K562 (cell line): ENCODE measurements around the gene PLAAT4. TPM values are rescaled to one million over a fixed set of nuclear protein-coding genes. Genes with fewer than 3 reads are reported as not detected.
A peak's percentile ranks its signal among the peaks of the same experiment; 100 is the strongest.

ENCODE experiments used
- BRF1 ChIP-seq: IDR thresholded peaks from 3 replicates; pipeline ENCODE4 v1.6.1; 2011; ENCODE audit warnings: borderline replicate concordance, mild to moderate bottlenecking; ENCODE audit not compliant: insufficient read length; ENCODE audit errors: extremely low read depth
- DPF2 ChIP-seq: fragments of 450-650 bp; IDR thresholded peaks from 2 replicates; pipeline ENCODE4 v1.6.1; 2016
- MCM3 ChIP-seq: fragments of 450-650 bp; IDR thresholded peaks from 2 replicates; pipeline ENCODE4 v1.6.1; 2016
- RBM17 ChIP-seq: fragments of 200-400 bp; formaldehyde crosslinking; IDR thresholded peaks from 2 replicates; pipeline ENCODE4 v1.6.1; 2017; ENCODE audit warnings: low read depth, mild to moderate bottlenecking, low read length, borderline replicate concordance
- SFPQ ChIP-seq: fragments of 200-400 bp; formaldehyde crosslinking; IDR thresholded peaks from 2 replicates; pipeline ENCODE4 v1.6.1; 2017; ENCODE audit warnings: mild to moderate bottlenecking, low read depth, low read length, moderate library complexity
- SMARCA4 ChIP-seq: fragments of 450-650 bp; IDR thresholded peaks from 2 replicates; pipeline ENCODE4 v1.6.1; 2016
- XRCC3 ChIP-seq: fragments of 450-650 bp; IDR thresholded peaks from 2 replicates; pipeline ENCODE4 v1.6.1; 2017; ENCODE audit warnings: mild to moderate bottlenecking, moderate library complexity
- ZNF175 ChIP-seq: fragments of 200-800 bp; sonication (Bioruptor generic); IDR thresholded peaks from 2 replicates; pipeline ENCODE4 v1.6.1; 2016; ENCODE audit warnings: low read depth, mild to moderate bottlenecking, missing genetic modification characterization, missing compliant biosample characterization
- ZNF586 ChIP-seq: fragments of 450-650 bp; formaldehyde crosslinking; conservative IDR thresholded peaks from 2 replicates; pipeline ENCODE4 v1.4.0; 2020; ENCODE audit warnings: mild to moderate bottlenecking, moderate library complexity
- ZNF589 ChIP-seq: fragments of 200-800 bp; sonication (Bioruptor generic); IDR thresholded peaks from 2 replicates; pipeline ENCODE4 v1.6.1; 2016; ENCODE audit warnings: low read depth, missing genetic modification characterization, missing compliant biosample characterization
- ZNF707 ChIP-seq: fragments of 250-450 bp; sonication (Bioruptor Pico); conservative IDR thresholded peaks from 2 replicates; pipeline ENCODE4 v1.8.0; 2022; ENCODE audit warnings: inconsistent platforms, mild to moderate bottlenecking, moderate library complexity
- polyA plus RNA-seq, 8 experiments: library from polyadenylated mRNA; depleted of rRNA in 4 of 8; stranded (reverse) in 5 of 8; unstranded in 3 of 8; fragments of >200 nt; fragmentation: Nextera tagmentation in 2 of 8; fragmentation: Illumina TruSeq in 1 of 8; extraction: Ambion mirVana in 2 of 8; extraction: Trizol in 1 of 8; gene quantifications; 2 replicates each; pipeline versions ENCODE4 v1.2.1 to v1.2.3, GENCODE V29; 2011 to 2014; ENCODE audit warnings: inconsistent platforms in 1 of 8, missing spikeins in 1 of 8
- total RNA-seq, 7 experiments: library from RNA; depleted of rRNA in 6 of 7; stranded (reverse); fragments of >200 nt in 6 of 7; fragmentation: Illumina TruSeq in 2 of 7; extraction: Trizol in 2 of 7; gene quantifications; 2 replicates each; pipeline versions ENCODE4 v1.2.1 to v1.2.3, GENCODE V29; 2011 to 2021; ENCODE audit warnings: low replicate concordance in 1 of 7
- TF ChIP-seq, protein P1 (sequence below): sonication (generic); formaldehyde crosslinking; IDR thresholded peaks from 2 replicates; pipeline ENCODE4 v1.8.1; 2023; ENCODE audit warnings: mild to moderate bottlenecking, missing genetic modification reagents
- TF ChIP-seq, protein P2 (sequence below), 2 experiments: fragments of 450-650 bp in 1 of 2; IDR thresholded peaks; 2 replicates each; pipeline ENCODE4 v1.6.1; 2011 to 2017; ENCODE audit warnings: low read depth in 2 of 2, antibody characterized with exemption in 1 of 2, borderline replicate concordance in 1 of 2, low read length in 1 of 2, mild to moderate bottlenecking in 1 of 2, mixed read lengths in 1 of 2; ENCODE audit not compliant: control insufficient read depth in 1 of 2

The PLAAT4 gene
- total and polyA plus RNA-seq, 9 of the 15 experiments (the other 6 are each of a cell fraction or from before 2014, with no cell fraction given) = 0.54 to 3.0 (median 1.3) TPM; not detected in 1

DNA sequence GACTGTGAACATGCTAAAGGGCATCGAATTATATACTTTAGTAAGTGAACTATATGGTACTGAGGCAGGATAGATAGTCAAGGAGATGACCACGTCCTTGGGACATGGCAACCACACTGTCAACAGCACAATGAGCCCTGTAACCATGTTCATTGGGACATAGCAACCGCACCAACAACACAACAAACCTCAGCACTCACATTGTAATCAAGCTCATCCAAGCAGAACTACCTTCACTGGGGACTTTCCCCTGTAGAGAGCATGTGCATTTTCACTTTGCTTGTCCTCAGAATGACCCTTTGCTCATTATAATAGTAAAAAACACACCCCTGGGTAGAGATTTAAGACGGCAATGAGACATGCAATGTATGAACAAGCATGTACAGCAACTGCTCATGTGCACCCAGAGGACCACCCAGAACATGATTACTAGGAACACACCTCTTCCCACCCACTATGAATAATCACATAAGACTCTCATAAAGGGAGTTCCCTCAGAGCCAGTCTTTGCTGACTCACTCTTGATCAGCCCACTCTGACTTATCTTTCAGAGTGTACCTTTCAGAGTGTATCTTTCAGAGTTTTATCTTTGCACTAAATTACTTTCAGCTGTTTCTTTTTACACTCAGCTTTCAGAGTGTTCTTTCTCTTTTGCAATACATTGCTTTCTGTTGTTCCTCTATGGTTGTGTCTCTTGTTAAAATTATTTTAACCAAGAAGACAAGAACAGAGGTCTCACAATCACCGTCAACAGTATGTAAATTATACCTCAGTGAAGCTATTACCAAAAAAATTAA, 30.6 kb downstream of the PLAAT4 start (continued):
- TF ChIP-seq SMARCA4 (peak; percentile 97), ZNF175 (CRISPR knock-in tag) (no peak), DPF2 (peak; percentile 97), RBM17 (no peak), ZNF586 (no peak), SFPQ (no peak), XRCC3 (no peak), ZNF589 (CRISPR knock-in tag) (peak; percentile 18; the same call in 1 of the 2 replicates), BRF1 (no peak), MCM3 (no peak), ZNF707 (no peak)
- TF ChIP-seq, protein P1, sequence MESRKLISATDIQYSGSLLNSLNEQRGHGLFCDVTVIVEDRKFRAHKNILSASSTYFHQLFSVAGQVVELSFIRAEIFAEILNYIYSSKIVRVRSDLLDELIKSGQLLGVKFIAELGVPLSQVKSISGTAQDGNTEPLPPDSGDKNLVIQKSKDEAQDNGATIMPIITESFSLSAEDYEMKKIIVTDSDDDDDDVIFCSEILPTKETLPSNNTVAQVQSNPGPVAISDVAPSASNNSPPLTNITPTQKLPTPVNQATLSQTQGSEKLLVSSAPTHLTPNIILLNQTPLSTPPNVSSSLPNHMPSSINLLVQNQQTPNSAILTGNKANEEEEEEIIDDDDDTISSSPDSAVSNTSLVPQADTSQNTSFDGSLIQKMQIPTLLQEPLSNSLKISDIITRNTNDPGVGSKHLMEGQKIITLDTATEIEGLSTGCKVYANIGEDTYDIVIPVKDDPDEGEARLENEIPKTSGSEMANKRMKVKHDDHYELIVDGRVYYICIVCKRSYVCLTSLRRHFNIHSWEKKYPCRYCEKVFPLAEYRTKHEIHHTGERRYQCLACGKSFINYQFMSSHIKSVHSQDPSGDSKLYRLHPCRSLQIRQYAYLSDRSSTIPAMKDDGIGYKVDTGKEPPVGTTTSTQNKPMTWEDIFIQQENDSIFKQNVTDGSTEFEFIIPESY (CRISPR knock-in tag) = no peak
- TF ChIP-seq, protein P2, sequence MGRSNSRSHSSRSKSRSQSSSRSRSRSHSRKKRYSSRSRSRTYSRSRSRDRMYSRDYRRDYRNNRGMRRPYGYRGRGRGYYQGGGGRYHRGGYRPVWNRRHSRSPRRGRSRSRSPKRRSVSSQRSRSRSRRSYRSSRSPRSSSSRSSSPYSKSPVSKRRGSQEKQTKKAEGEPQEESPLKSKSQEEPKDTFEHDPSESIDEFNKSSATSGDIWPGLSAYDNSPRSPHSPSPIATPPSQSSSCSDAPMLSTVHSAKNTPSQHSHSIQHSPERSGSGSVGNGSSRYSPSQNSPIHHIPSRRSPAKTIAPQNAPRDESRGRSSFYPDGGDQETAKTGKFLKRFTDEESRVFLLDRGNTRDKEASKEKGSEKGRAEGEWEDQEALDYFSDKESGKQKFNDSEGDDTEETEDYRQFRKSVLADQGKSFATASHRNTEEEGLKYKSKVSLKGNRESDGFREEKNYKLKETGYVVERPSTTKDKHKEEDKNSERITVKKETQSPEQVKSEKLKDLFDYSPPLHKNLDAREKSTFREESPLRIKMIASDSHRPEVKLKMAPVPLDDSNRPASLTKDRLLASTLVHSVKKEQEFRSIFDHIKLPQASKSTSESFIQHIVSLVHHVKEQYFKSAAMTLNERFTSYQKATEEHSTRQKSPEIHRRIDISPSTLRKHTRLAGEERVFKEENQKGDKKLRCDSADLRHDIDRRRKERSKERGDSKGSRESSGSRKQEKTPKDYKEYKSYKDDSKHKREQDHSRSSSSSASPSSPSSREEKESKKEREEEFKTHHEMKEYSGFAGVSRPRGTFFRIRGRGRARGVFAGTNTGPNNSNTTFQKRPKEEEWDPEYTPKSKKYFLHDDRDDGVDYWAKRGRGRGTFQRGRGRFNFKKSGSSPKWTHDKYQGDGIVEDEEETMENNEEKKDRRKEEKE (IDR thresholded peaks at IDR 0.05; ENCODE audit: borderline replicate concordance in 1 of 2, control insufficient read depth in 1 of 2, low read depth in 2 of 2, low read length in 1 of 2) = no peak
